K562 (cell line): ENCODE results near the gene RAB1B. TPM values are rescaled to one million over a fixed set of nuclear protein-coding genes. Genes with fewer than 3 reads are reported as not detected.

ENCODE experiments used
- CREM ChIP-seq: IDR thresholded peaks from 2 replicates; pipeline ENCODE4 v1.6.1; 2014; ENCODE audit warnings: antibody characterized with exemption, low read depth
- MAFF ChIP-seq: IDR thresholded peaks from 2 replicates; pipeline ENCODE4 v1.6.1; 2012; ENCODE audit warnings: low read length, improper control_type of control experiment
- MED1 ChIP-seq: sonication (generic); formaldehyde crosslinking; IDR thresholded peaks from 2 replicates; pipeline ENCODE4 v1.8.1; 2023; ENCODE audit warnings: missing genetic modification reagents, borderline replicate concordance
- ZKSCAN3 ChIP-seq: fragments of 250-450 bp; sonication (Bioruptor Pico); IDR thresholded peaks from 2 replicates; pipeline ENCODE4 v1.4.0; 2020
- polyA plus RNA-seq, 8 experiments: library from polyadenylated mRNA; depleted of rRNA in 4 of 8; stranded (reverse) in 5 of 8; unstranded in 3 of 8; fragments of >200 nt; fragmentation: Nextera tagmentation in 2 of 8; fragmentation: Illumina TruSeq in 1 of 8; extraction: Ambion mirVana in 2 of 8; extraction: Trizol in 1 of 8; gene quantifications; 2 replicates each; pipeline versions ENCODE4 v1.2.1 to v1.2.3, GENCODE V29; 2011 to 2014; ENCODE audit warnings: inconsistent platforms in 1 of 8, missing spikeins in 1 of 8
- total RNA-seq, 7 experiments: library from RNA; depleted of rRNA in 6 of 7; stranded (reverse); fragments of >200 nt in 6 of 7; fragmentation: Illumina TruSeq in 2 of 7; extraction: Trizol in 2 of 7; gene quantifications; 2 replicates each; pipeline versions ENCODE4 v1.2.1 to v1.2.3, GENCODE V29; 2011 to 2021; ENCODE audit warnings: low replicate concordance in 1 of 7
- TF ChIP-seq, protein P1 (sequence below): sonication (generic); formaldehyde crosslinking; IDR thresholded peaks from 2 replicates; pipeline ENCODE4 v1.8.0; 2023; ENCODE audit warnings: mild to moderate bottlenecking, missing genetic modification reagents
- TF ChIP-seq, protein P2 (sequence below): fragments of 250-450 bp; sonication (Bioruptor Pico); IDR thresholded peaks from 2 replicates; pipeline ENCODE4 v1.4.0; 2020; ENCODE audit warnings: mild to moderate bottlenecking
- TF ChIP-seq, protein P3 (sequence below): sonication (generic); formaldehyde crosslinking; IDR thresholded peaks from 2 replicates; pipeline ENCODE4 v1.8.1; 2022; ENCODE audit warnings: missing genetic modification reagents

RAB1B gene
- total and polyA plus RNA-seq, 9 of the 15 experiments (the other 6 are each of a cell fraction or from before 2014, with no cell fraction given), result 5.6 to 146 (median 98.6) TPM

DNA sequence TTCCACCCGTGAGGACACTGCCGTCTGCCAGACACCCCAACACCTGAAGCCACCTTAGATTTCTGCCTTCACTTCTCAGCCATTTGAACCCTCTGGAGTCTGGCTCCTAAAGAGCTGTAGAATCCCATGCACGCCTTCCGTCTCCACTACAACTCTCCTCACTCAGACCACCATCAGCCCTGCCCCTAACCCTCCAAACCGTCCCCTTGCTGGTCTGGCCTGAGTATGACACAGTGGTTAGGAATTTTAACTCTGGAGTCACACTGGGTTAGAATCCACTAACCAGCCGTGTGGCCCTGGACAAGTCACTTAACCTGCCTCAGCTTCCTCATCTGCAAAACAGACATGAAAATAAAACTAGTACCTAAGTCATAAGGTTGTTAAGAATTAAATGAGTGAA lies 12.6 kb downstream of the RAB1B start (continued):
- TF ChIP-seq, protein P1, sequence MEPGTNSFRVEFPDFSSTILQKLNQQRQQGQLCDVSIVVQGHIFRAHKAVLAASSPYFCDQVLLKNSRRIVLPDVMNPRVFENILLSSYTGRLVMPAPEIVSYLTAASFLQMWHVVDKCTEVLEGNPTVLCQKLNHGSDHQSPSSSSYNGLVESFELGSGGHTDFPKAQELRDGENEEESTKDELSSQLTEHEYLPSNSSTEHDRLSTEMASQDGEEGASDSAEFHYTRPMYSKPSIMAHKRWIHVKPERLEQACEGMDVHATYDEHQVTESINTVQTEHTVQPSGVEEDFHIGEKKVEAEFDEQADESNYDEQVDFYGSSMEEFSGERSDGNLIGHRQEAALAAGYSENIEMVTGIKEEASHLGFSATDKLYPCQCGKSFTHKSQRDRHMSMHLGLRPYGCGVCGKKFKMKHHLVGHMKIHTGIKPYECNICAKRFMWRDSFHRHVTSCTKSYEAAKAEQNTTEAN, result no peak
- no peak for TF ChIP-seq MAFF
- no peak for TF ChIP-seq ZKSCAN3 (CRISPR knock-in tag)
- TF ChIP-seq, protein P2, sequence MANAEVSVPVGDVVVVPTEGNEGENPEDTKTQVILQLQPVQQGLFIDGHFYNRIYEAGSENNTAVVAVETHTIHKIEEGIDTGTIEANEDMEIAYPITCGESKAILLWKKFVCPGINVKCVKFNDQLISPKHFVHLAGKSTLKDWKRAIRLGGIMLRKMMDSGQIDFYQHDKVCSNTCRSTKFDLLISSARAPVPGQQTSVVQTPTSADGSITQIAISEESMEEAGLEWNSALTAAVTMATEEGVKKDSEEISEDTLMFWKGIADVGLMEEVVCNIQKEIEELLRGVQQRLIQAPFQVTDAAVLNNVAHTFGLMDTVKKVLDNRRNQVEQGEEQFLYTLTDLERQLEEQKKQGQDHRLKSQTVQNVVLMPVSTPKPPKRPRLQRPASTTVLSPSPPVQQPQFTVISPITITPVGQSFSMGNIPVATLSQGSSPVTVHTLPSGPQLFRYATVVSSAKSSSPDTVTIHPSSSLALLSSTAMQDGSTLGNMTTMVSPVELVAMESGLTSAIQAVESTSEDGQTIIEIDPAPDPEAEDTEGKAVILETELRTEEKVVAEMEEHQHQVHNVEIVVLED (CRISPR knock-in tag), result no peak
- no peak for TF ChIP-seq MED1 (CRISPR knock-in tag)
- TF ChIP-seq CREM, result no peak
- TF ChIP-seq, protein P3, sequence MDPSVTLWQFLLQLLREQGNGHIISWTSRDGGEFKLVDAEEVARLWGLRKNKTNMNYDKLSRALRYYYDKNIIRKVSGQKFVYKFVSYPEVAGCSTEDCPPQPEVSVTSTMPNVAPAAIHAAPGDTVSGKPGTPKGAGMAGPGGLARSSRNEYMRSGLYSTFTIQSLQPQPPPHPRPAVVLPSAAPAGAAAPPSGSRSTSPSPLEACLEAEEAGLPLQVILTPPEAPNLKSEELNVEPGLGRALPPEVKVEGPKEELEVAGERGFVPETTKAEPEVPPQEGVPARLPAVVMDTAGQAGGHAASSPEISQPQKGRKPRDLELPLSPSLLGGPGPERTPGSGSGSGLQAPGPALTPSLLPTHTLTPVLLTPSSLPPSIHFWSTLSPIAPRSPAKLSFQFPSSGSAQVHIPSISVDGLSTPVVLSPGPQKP (CRISPR knock-in tag), result no peak
